ENCODE results near the gene PLEKHG4.

Gene PLEKHG4

DNA sequence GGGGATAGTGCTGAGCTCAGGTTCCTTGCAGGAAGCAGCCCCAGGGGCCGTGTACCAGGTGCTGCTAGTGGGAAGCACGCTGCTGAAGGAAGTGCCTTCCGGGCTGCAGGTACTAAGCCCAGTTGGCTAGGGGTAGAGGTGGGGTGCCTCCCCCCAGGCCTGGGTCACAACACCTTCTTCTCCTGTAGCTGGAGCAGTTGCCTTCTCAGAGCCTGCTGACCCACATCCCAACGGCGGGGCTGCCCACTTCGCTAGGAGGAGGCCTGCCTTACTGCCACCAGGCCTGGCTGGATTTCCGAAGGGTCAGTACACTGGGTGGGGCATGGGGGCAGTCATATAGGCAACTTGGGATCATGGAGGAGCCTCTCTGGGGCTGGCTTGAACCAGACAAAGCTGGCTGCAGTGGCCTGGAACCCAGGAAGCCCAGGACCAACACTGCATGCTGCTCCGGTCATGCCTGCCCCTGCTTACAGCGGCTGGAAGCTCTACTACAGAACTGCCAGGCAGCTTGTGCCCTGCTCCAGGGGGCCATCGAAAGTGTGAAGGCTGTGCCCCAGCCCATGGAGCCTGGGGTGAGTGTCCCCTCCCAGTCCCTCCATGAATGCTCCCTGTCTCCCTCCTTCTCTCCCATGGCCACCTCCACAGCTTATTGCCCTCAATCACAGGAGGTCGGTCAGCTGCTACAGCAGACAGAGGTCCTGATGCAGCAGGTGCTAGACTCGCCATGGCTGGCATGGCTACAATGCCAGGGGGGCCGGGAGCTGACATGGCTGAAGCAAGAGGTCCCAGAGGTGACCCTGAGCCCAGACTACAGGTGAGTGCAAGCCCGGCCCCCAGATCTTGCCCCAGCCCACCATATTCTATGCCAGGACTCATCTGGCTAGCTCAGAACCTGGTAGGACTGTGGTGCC, 2.5 kb downstream of the PLEKHG4 start:
- no peak overlapping the region for H3K9ac ChIP-seq (ENCODE audit: low read length)

DNA sequence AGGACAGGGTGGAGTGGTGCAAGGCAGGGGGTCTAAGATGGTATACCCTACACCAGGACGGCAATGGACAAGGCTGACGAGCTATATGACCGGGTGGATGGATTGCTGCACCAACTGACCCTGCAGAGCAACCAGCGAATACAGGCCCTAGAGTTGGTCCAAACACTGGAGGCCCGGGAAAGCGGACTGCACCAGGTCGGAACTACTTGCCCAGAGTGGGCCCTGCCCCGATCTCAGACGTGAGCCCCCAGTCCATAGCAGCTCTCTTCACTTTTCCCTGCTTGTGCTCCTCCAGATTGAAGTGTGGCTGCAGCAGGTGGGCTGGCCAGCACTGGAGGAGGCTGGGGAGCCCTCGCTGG, 3.1 kb downstream of the PLEKHG4 start:
- H3K27ac ChIP-seq (ENCODE audit: low read depth, low read length): no peak overlapping the region
- no peak overlapping the region for H3K9ac ChIP-seq (ENCODE audit: low read length)
- H3K27me3 ChIP-seq (ENCODE audit: control insufficient read depth, insufficient read depth, low read length): peaks cover 19% of the 10 kb centered on the region
- peaks cover 10% of the 10 kb centered on the region; the same call in 1 of the 2 replicates for H3K4me1 ChIP-seq (ENCODE audit: control insufficient read depth, insufficient read depth, low read length)
- H3K4me3 ChIP-seq (ENCODE audit: low read depth, low read length): no peak overlapping the region
- H3K36me3 ChIP-seq (ENCODE audit: control insufficient read depth, insufficient read depth, low read length): 0 out of 2 replicates have a peak, but pooled peaks cover 5% of the 10 kb centered on the region
- no peaks in the 10 kb centered on the region for H3K9me3 ChIP-seq (ENCODE audit: control insufficient read depth, insufficient read depth, low read depth, low read length)

More for the DNA sequence above, 2.5 kb downstream of the PLEKHG4 start:
- Histone ChIP-seq H3K27ac (ENCODE audit: low read depth, low read length) (no peak overlapping the region), H3K4me1 (ENCODE audit: control insufficient read depth, insufficient read depth, low read length) (peaks cover 10% of the 10 kb centered on the region; the same call in 1 of the 2 replicates), H3K9me3 (ENCODE audit: control insufficient read depth, insufficient read depth, low read depth, low read length) (no peaks in the 10 kb centered on the region), H3K36me3 (ENCODE audit: control insufficient read depth, insufficient read depth, low read length) (0 out of 2 replicates have a peak, but pooled peaks cover 2% of the 10 kb centered on the region), H3K27me3 (ENCODE audit: control insufficient read depth, insufficient read depth, low read length) (peaks cover 19% of the 10 kb centered on the region), H3K4me3 (ENCODE audit: low read depth, low read length) (no peak overlapping the region)

DNA sequence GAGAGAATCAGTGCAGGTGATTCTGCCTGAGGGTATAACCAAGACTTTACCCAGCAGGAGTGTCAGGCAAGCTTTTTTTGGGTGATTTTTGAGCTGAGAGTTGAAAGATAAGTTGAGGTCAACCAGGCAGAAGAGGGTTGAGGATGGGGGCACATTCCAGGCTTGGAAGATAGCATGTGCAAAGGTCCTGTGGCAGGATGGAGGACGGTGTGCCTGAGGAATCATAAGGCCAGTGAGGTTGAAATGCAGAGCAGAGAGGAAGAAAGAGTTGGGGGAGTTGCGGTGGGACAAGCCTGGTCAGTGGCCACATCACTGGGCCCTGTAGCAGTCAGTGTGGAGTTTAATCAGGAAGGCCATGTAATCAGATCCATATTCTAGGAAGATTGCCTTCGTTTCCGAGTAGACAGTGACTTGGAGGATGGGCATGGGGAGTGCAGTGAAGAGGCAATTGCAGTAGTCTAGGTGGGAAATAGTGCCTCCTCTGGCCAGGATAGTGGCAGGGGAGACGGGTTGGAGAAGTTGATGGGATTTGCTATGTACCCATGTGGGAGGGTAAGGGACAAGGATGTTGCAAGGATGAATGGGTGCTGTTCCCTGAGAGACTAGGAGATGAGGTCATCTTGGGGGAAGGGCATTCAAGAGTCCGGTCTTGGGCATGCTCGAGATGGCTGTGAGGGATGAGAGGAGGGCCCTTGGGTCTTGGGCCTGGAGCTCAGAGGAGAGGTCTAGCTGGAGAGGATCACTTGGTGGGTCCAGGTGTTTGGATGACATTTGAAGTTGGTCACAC, 3.9 kb downstream of the PLEKHG4 start:
- no peak overlapping the region for H3K27ac ChIP-seq (ENCODE audit: low read depth, low read length)
- H3K4me3 ChIP-seq (ENCODE audit: low read depth, low read length): no peak overlapping the region
- 0 out of 2 replicates have a peak, but pooled peaks cover 5% of the 10 kb centered on the region for H3K36me3 ChIP-seq (ENCODE audit: control insufficient read depth, insufficient read depth, low read length)
- no peaks in the 10 kb centered on the region for H3K9me3 ChIP-seq (ENCODE audit: control insufficient read depth, insufficient read depth, low read depth, low read length)
- H3K9ac ChIP-seq (ENCODE audit: low read length): no peak overlapping the region
- H3K4me1 ChIP-seq (ENCODE audit: control insufficient read depth, insufficient read depth, low read length): peaks cover 10% of the 10 kb centered on the region; the same call in 1 of the 2 replicates
- H3K27me3 ChIP-seq (ENCODE audit: control insufficient read depth, insufficient read depth, low read length): peaks cover 19% of the 10 kb centered on the region

DNA sequence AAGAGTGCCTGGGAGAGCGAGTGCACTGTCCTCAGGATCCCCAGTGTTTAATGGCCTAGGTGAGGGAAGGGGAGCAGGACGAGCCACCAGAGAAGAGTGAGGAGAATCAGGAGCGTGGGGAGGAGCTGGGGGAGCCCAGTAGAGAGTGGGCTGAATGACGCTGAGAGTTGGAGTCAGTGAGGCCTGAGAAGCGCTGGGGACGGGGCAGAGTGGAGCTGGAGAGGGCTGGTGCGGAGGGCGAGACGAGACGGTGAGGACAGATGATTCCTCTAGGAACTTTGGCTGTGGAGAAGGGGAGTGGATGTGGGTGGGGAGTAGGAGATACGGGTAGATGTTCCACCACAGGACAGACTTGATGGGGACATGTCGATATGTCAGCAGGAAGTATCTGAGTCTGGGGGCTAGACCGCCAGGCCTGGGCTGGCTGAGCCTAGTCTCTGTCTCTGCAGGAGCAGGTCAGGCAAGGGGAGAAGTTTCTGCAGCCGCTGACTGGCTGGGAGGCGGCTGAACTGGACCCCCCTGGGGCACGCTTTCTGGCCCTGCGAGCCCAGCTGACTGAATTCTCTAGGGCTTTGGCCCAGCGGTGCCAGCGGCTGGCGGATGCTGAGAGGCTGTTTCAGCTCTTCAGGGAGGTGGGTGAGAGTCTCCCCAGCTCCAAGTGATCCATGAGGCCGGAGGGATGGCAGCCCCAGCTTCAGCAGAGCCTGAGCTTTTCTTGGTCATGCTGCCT, 4.7 kb downstream of the PLEKHG4 start:
- Histone ChIP-seq H3K36me3 (ENCODE audit: control insufficient read depth, insufficient read depth, low read length) (0 out of 2 replicates have a peak, but pooled peaks cover 5% of the 10 kb centered on the region), H3K27me3 (ENCODE audit: control insufficient read depth, insufficient read depth, low read length) (peaks cover 12% of the 10 kb centered on the region), H3K4me1 (ENCODE audit: control insufficient read depth, insufficient read depth, low read length) (peaks cover 4% of the 10 kb centered on the region; the same call in 1 of the 2 replicates), H3K27ac (ENCODE audit: low read depth, low read length) (no peak overlapping the region), H3K9ac (ENCODE audit: low read length) (no peak overlapping the region), H3K4me3 (ENCODE audit: low read depth, low read length) (no peak overlapping the region), H3K9me3 (ENCODE audit: control insufficient read depth, insufficient read depth, low read depth, low read length) (no peaks in the 10 kb centered on the region)

DNA sequence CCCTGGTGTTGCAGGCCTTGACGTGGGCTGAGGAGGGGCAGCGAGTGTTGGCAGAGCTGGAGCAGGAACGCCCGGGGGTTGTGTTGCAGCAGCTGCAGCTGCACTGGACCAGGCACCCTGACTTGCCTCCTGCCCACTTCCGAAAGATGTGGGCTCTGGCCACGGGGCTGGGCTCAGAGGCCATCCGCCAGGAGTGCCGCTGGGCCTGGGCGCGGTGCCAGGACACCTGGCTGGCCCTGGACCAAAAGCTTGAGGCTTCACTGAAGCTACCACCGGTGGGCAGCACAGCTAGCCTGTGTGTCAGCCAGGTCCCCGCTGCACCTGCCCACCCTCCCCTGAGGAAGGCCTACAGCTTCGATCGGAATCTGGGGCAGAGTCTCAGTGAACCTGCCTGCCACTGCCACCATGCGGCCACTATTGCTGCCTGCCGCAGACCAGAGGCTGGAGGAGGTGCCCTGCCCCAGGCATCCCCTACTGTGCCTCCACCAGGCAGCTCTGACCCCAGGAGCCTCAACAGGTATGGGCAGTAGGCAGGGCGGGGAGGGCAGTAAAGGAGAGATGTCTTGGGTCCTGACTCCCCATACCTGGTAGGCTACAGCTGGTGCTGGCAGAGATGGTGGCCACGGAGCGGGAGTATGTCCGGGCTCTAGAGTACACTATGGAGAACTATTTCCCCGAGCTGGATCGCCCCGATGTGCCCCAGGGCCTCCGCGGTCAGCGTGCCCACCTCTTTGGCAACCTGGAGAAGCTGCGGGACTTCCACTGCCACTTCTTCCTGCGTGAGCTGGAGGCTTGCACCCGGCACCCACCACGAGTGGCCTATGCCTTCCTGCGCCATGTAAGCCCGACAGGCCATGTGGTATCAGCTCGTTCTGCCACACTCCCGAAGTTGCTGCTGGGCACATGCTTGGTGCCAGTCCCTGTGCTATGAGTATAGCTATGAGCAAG, 5.6 kb downstream of the PLEKHG4 start:
- Histone ChIP-seq H3K9ac (ENCODE audit: low read length) (no peak overlapping the region), H3K4me1 (ENCODE audit: control insufficient read depth, insufficient read depth, low read length) (no peaks in the 10 kb centered on the region), H3K27me3 (ENCODE audit: control insufficient read depth, insufficient read depth, low read length) (peaks cover 7% of the 10 kb centered on the region), H3K36me3 (ENCODE audit: control insufficient read depth, insufficient read depth, low read length) (0 out of 2 replicates have a peak, but pooled peaks cover 5% of the 10 kb centered on the region), H3K27ac (ENCODE audit: low read depth, low read length) (no peak overlapping the region), H3K9me3 (ENCODE audit: control insufficient read depth, insufficient read depth, low read depth, low read length) (no peaks in the 10 kb centered on the region), H3K4me3 (ENCODE audit: low read depth, low read length) (no peak overlapping the region)

DNA sequence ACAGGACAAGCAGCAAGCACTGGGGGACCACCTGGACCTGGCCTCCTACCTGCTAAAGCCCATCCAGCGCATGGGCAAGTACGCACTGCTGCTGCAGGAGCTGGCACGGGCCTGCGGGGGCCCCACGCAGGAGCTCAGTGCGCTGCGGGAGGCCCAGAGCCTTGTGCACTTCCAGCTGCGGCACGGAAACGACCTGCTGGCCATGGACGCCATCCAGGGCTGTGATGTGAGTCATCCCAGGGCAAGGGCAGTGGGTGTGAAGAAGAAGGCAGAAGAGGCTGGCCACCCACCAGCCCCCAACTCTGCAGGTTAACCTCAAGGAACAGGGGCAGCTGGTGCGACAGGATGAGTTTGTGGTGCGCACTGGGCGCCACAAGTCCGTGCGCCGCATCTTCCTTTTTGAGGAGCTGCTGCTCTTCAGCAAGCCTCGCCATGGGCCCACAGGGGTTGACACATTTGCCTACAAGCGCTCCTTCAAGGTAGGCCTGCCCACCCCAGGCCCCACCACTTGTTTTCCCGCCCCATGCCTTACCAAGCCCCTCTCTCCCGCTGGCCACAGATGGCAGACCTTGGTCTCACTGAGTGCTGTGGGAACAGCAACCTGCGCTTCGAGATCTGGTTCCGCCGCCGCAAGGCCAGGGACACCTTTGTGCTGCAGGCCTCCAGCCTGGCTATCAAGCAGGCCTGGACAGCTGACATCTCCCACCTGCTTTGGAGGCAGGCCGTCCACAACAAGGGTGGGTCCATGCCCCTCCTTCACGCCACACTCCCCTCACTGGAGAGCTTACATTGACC, 7.3 kb downstream of the PLEKHG4 start:
- Histone ChIP-seq H3K27me3 (ENCODE audit: control insufficient read depth, insufficient read depth, low read length) (no peaks in the 10 kb centered on the region), H3K27ac (ENCODE audit: low read depth, low read length) (no peak overlapping the region), H3K9ac (ENCODE audit: low read length) (no peak overlapping the region), H3K9me3 (ENCODE audit: control insufficient read depth, insufficient read depth, low read depth, low read length) (no peaks in the 10 kb centered on the region), H3K36me3 (ENCODE audit: control insufficient read depth, insufficient read depth, low read length) (0 out of 2 replicates have a peak, but pooled peaks cover 5% of the 10 kb centered on the region), H3K4me1 (ENCODE audit: control insufficient read depth, insufficient read depth, low read length) (no peaks in the 10 kb centered on the region), H3K4me3 (ENCODE audit: low read depth, low read length) (no peak overlapping the region)

DNA sequence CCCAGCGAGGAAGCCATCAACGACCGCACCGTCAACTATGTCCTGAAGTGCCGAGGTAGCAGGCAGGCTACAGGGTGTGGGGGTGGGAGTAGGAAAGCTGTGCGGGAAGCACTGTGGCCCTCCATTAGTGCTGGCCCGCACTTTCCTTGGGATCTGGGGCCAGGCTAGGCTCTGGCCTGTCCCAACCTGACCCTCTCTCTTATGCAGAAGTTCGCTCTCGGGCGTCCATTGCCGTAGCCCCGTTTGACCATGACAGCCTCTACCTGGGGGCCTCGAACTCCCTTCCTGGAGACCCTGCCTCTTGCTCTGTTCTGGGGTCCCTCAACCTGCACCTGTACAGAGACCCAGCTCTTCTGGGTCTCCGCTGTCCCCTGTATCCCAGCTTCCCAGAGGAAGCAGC, 8.6 kb downstream of the PLEKHG4 start:
- Histone ChIP-seq H3K4me1 (ENCODE audit: control insufficient read depth, insufficient read depth, low read length) (no peaks in the 10 kb centered on the region), H3K27ac (ENCODE audit: low read depth, low read length) (no peak overlapping the region), H3K9me3 (ENCODE audit: control insufficient read depth, insufficient read depth, low read depth, low read length) (no peaks in the 10 kb centered on the region), H3K36me3 (ENCODE audit: control insufficient read depth, insufficient read depth, low read length) (0 out of 2 replicates have a peak, but pooled peaks cover 5% of the 10 kb centered on the region), H3K4me3 (ENCODE audit: low read depth, low read length) (no peak overlapping the region), H3K27me3 (ENCODE audit: control insufficient read depth, insufficient read depth, low read length) (no peaks in the 10 kb centered on the region; the same call in 1 of the 2 replicates), H3K9ac (ENCODE audit: low read length) (no peak overlapping the region)

DNA sequence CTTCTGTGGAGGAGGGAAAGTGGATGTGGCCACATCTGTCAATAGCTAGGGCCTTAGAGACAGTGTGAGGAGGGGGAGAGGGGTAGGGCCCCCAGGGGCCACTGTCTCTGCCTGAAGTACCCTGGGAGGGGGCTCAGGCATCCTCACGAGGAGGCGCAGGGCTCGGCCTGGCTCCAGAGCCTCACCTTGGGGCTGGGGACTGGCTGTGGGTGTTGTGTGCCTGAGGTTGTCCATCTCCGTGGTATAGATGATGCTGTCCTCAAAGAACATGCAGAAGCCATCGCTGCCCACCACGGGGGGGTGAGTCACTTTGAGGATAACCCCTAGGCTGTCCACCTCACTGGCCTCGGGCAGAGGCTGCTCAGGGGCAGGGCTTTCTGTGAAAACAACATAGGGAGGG, 12.1 kb downstream of the PLEKHG4 start:
- Histone ChIP-seq H3K27ac (ENCODE audit: low read depth, low read length) (no peak overlapping the region), H3K4me3 (ENCODE audit: low read depth, low read length) (no peak overlapping the region), H3K4me1 (ENCODE audit: control insufficient read depth, insufficient read depth, low read length) (no peaks in the 10 kb centered on the region), H3K9me3 (ENCODE audit: control insufficient read depth, insufficient read depth, low read depth, low read length) (no peaks in the 10 kb centered on the region), H3K27me3 (ENCODE audit: control insufficient read depth, insufficient read depth, low read length) (peaks cover 11% of the 10 kb centered on the region; the same call in 1 of the 2 replicates), H3K9ac (ENCODE audit: low read length) (no peak overlapping the region), H3K36me3 (ENCODE audit: control insufficient read depth, insufficient read depth, low read length) (0 out of 2 replicates have a peak, but pooled peaks cover 3% of the 10 kb centered on the region)

DNA sequence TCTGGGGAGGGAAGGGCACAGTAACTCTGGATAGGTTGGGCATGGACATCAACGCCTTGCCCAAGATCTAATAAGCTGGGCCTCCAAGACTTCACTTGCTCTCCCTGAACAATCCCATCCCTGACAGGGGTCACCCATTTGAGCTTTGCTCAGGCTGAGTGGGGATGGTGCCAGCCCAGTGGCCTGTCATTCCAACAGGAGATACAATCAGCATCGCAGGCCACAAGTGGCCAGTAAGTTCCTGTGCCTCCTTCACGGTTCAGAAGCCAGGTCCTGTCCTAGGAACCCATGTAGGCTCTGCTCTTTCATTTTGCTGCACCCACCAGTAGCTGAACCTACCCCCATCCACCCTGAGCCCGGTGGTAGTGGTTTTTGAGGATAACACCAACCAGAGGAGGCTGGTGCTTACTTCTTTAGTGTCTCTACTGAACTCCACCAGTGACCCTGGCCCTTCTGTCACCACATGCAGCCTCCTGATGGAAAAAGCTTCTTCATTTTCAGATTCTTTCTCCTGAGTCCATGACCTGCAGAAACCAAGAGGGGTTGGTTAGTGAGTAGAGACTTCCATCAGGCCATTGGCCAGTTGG, 14.9 kb downstream of the PLEKHG4 start:
- Histone ChIP-seq H3K4me3 (ENCODE audit: low read depth, low read length) (no peak overlapping the region), H3K36me3 (ENCODE audit: control insufficient read depth, insufficient read depth, low read length) (no peaks in the 10 kb centered on the region), H3K9me3 (ENCODE audit: control insufficient read depth, insufficient read depth, low read depth, low read length) (no peaks in the 10 kb centered on the region), H3K4me1 (ENCODE audit: control insufficient read depth, insufficient read depth, low read length) (no peaks in the 10 kb centered on the region), H3K27me3 (ENCODE audit: control insufficient read depth, insufficient read depth, low read length) (peaks cover 11% of the 10 kb centered on the region; the same call in 1 of the 2 replicates), H3K9ac (ENCODE audit: low read length) (no peak overlapping the region), H3K27ac (ENCODE audit: low read depth, low read length) (no peak overlapping the region)
